ENCODE data around the gene UNC13B. TPM values are rescaled to one million over a fixed set of nuclear protein-coding genes. Genes with fewer than 3 reads are reported as not detected.
"Not testable (repeated sequence)": the region's sequence is repeated elsewhere in the genome, so short reads cannot be mapped to it uniquely, and the experiment has no call there.

UNC13B gene
- total RNA-seq, 4 donors from 2014 or later: 28.0 to 39.3 (median 34.3) TPM

- H3K4me3 ChIP-seq: no peak overlapping the region
- no peak for DNase-seq (ENCODE audit: low spot score in 2 of 2)
- peaks cover 0 to 45% (median 0%) of the 10 kb centered on the region in 3 donors for H3K36me3 ChIP-seq
- H3K9me3 ChIP-seq: no peaks in the 10 kb centered on the region
- H3K4me1 ChIP-seq: peaks cover 0 to 10% (median 0%) of the 10 kb centered on the region in 4 donors
- whole genome bisulfite sequencing, 2 donors: 30 to 32% methylated on average over 28 of the region's 28 CpGs
- TF ChIP-seq POLR2A (IDR thresholded peaks at IDR 0.05) (no peak), EP300 (IDR thresholded peaks at IDR 0.05) (no peak), CTCF (IDR thresholded peaks at IDR 0.05) (no peak)
- H3K27me3 ChIP-seq: no peaks in the 10 kb centered on the region
- H3K27ac ChIP-seq: no peak overlapping the region
Observed at GRCh38 chr9:35406183-35406959, 244.6 kb downstream of the UNC13B start.

- H3K27ac ChIP-seq: no peak overlapping the region
- no peak overlapping the region for H3K4me3 ChIP-seq
- H3K36me3 ChIP-seq: peaks cover 0 to 45% (median 0%) of the 10 kb centered on the region in 3 donors
- H3K4me1 ChIP-seq: peaks cover 0 to 10% (median 0%) of the 10 kb centered on the region in 4 donors
- 72 to 79% methylated on average over 3 of the region's 3 CpGs for WGBS, 2 donors
- H3K27me3 ChIP-seq: no peaks in the 10 kb centered on the region
- TF ChIP-seq CTCF (IDR thresholded peaks at IDR 0.05) (no peak), EP300 (IDR thresholded peaks at IDR 0.05) (no peak), POLR2A (IDR thresholded peaks at IDR 0.05) (no peak)
- DNase-seq (ENCODE audit: low spot score in 2 of 2): no peak
- H3K9me3 ChIP-seq: no peaks in the 10 kb centered on the region
Observed at GRCh38 chr9:35407846-35408245, 246.0 kb downstream of the UNC13B start.

GRCh38 chr9:35409434-35409833, 247.6 kb downstream of the UNC13B start:
- not testable (repeated sequence) for H3K4me1 ChIP-seq; H3K27ac ChIP-seq; H3K9me3 ChIP-seq; DNase-seq (ENCODE audit: low spot score in 2 of 2); H3K27me3 ChIP-seq; H3K4me3 ChIP-seq
- 95 to 96% methylated on average over 5 of the region's 5 CpGs for WGBS, 2 donors
- H3K36me3 ChIP-seq: peaks cover 0 to 40% (median 0%) of the 10 kb centered on the region in 3 donors

GRCh38 chr9:35414889-35415288, 253.1 kb downstream of the UNC13B start:
- H3K4me1 ChIP-seq: no peaks in the 10 kb centered on the region
- H3K27ac ChIP-seq: no peak overlapping the region
- peaks cover 0 to 5% (median 0%) of the 10 kb centered on the region in 4 donors for H3K9me3 ChIP-seq
- TF ChIP-seq CTCF (IDR thresholded peaks at IDR 0.05) (no peak), POLR2A (IDR thresholded peaks at IDR 0.05) (no peak), EP300 (IDR thresholded peaks at IDR 0.05) (no peak)
- WGBS, 2 donors: 63 to 67% methylated on average over 1 of the region's 1 CpG
- no peak overlapping the region for H3K4me3 ChIP-seq
- H3K27me3 ChIP-seq: no peaks in the 10 kb centered on the region
- no peak for DNase-seq (ENCODE audit: low spot score in 2 of 2)
- H3K36me3 ChIP-seq: peaks cover 0 to 45% (median 0%) of the 10 kb centered on the region in 3 donors

- H3K4me3 ChIP-seq: no peak overlapping the region
- H3K27me3 ChIP-seq: no peaks in the 10 kb centered on the region
- H3K36me3 ChIP-seq: peaks cover 0 to 40% (median 0%) of the 10 kb centered on the region in 3 donors
- 70 to 80% methylated on average over 5 to 6 of the region's 6 CpGs for WGBS, 2 donors
- H3K27ac ChIP-seq: no peak overlapping the region
- no peaks in the 10 kb centered on the region for H3K4me1 ChIP-seq
- TF ChIP-seq EP300 (IDR thresholded peaks at IDR 0.05) (no peak), POLR2A (IDR thresholded peaks at IDR 0.05) (no peak), CTCF (IDR thresholded peaks at IDR 0.05) (no peak)
- H3K9me3 ChIP-seq: peaks cover 0 to 5% (median 0%) of the 10 kb centered on the region in 4 donors
- DNase-seq (ENCODE audit: low spot score in 2 of 2): no peak
Observed at GRCh38 chr9:35415402-35416097, 253.7 kb downstream of the UNC13B start.
